Measurements from ENCODE around the gene ENDOG. TPM values are rescaled to one million over a fixed set of nuclear protein-coding genes. Genes with fewer than 3 reads are reported as not detected.
"Not testable (repeated sequence)": the region's sequence is repeated elsewhere in the genome, so short reads cannot be mapped to it uniquely, and the experiment has no call there.

Gene ENDOG
- total RNA-seq, 6 experiments from 2014 or later = 22.4 to 50.1 (median 41.0) TPM

GRCh38 chr9:128858476-128858875 lies 40.2 kb downstream of the ENDOG start:
- H3K9me3 ChIP-seq; H3K4me3 ChIP-seq; ATAC-seq; H3K27me3 ChIP-seq; H3K36me3 ChIP-seq; H3K27ac ChIP-seq; intact Hi-C loops (cut with DNase I): not testable (repeated sequence)
- peaks cover 0 to 21% (median 9%) of the 10 kb centered on the region in 4 donors for H3K4me1 ChIP-seq
- peak in 1 of 3 donors; percentile 1 for DNase-seq
- 98% methylated on average over 7 of the region's 7 CpGs for WGBS (ENCODE audit: insufficient coverage, low coverage, low lambda C conversion rate, missing lambda C conversion rate)

- Histone ChIP-seq H3K4me1 (peaks cover 0 to 33% (median 13%) of the 10 kb centered on the region in 4 donors), H3K27me3 (no peaks in the 10 kb centered on the region), H3K4me3 (no peak overlapping the region), H3K9me3 (no peaks in the 10 kb centered on the region), H3K27ac (no peak overlapping the region), H3K36me3 (no peaks in the 10 kb centered on the region)
- TF ChIP-seq POLR2A (IDR thresholded peaks at IDR 0.05) = no peak
- TF ChIP-seq CTCF (IDR thresholded peaks at IDR 0.05) = no peak
- intact Hi-C loops (cut with DNase I) = no loop called here
- ATAC-seq (no peak), DNase-seq (peak in 1 of 3 donors; percentile 2)
- 93% methylated on average over 5 of the region's 5 CpGs for whole genome bisulfite sequencing (ENCODE audit: insufficient coverage, low coverage, low lambda C conversion rate, missing lambda C conversion rate)
These were observed 42.6 kb downstream of the ENDOG start for GRCh38 chr9:128860937-128861336.

DNA sequence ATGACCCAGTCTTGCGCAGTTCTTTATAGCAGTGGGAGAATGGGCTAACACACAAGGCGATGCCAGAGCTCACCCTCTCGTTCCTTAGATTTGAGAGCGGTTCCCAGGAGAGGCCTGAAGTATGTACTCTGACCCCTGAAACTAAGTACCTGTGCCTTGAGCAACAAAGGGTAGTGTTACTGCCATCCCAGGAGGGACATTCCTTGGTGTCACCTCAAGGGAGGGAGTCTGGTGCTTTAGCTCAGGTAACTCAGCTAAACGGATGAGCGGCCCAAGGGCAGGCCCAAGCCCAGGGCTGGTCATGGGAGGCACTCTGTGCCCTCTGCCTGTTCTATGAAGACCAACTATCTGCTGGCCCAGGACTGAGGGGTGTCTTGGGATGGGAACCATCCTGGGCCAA lies 43.2 kb downstream of the ENDOG start:
- Histone ChIP-seq H3K9me3 (no peaks in the 10 kb centered on the region), H3K27me3 (no peaks in the 10 kb centered on the region), H3K4me1 (peaks cover 0 to 33% (median 12%) of the 10 kb centered on the region in 4 donors), H3K27ac (peak overlapping the region in 1 of 3 donors; percentile 68), H3K36me3 (no peaks in the 10 kb centered on the region), H3K4me3 (no peak overlapping the region)
- no peak for ATAC-seq
- no peak for TF ChIP-seq POLR2A (IDR thresholded peaks at IDR 0.05)
- DNase-seq = peak in 2 of 3 donors; percentile 6 to 23
- WGBS (ENCODE audit: insufficient coverage, low coverage, low lambda C conversion rate, missing lambda C conversion rate) = 98% methylated on average over 4 of the region's 6 CpGs
- intact Hi-C loops (cut with DNase I) = no loop called here

- TF ChIP-seq POLR2A (IDR thresholded peaks at IDR 0.05) (no peak), CTCF (IDR thresholded peaks at IDR 0.05) (no peak)
- DNase-seq (peak; percentile 29 to 66 (median 65)), ATAC-seq (peak; percentile 52 to 64 (median 60))
- 34% methylated on average over 3 of the region's 6 CpGs for WGBS (ENCODE audit: insufficient coverage, low coverage, low lambda C conversion rate, missing lambda C conversion rate)
- Histone ChIP-seq H3K9me3 (no peaks in the 10 kb centered on the region), H3K4me3 (no peak overlapping the region), H3K36me3 (no peaks in the 10 kb centered on the region), H3K27me3 (no peaks in the 10 kb centered on the region), H3K4me1 (peaks cover 0 to 33% (median 10%) of the 10 kb centered on the region in 4 donors), H3K27ac (peak overlapping the region in 1 of 3 donors; percentile 68)
- intact Hi-C loops (cut with DNase I) = no loop called here
These were observed 44.1 kb downstream of the ENDOG start for GRCh38 chr9:128862401-128862851.

DNA sequence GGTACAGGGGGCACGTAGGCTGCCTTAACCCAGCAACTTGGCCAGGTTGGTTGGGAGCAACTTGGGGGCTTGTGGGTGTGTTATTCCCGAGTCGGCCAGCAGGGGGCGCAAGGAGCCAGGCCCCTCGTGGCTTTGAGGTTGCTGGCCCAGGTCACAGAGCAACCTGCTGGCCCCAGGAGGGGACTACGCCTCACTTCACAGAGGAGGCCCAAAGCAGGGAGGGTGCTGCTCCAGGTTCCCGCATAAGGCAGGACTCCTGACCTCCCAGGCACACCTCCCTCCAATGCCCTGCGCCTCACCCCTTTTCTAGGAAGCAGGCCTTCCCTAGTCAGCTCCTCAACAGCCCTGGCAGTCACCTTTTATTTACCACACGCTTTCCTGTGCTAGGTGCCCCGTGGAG lies 45.3 kb downstream of the ENDOG start:
- Histone ChIP-seq H3K9me3 (no peaks in the 10 kb centered on the region), H3K4me3 (no peak overlapping the region), H3K27me3 (no peaks in the 10 kb centered on the region), H3K27ac (peak overlapping the region in 2 of 3 donors; percentile 65 to 68), H3K4me1 (peaks cover 0 to 33% (median 10%) of the 10 kb centered on the region in 4 donors), H3K36me3 (no peaks in the 10 kb centered on the region)
- ATAC-seq (peak; percentile 91 to 94 (median 92)), DNase-seq (peak; percentile 80 to 87 (median 82))
- WGBS (ENCODE audit: insufficient coverage, low coverage, low lambda C conversion rate, missing lambda C conversion rate) = 46% methylated on average over 2 of the region's 10 CpGs
- peak; percentile 96 to 99 (median 98) for TF ChIP-seq CTCF (IDR thresholded peaks at IDR 0.05)
- peak; percentile 23 for TF ChIP-seq POLR2A (IDR thresholded peaks at IDR 0.05)
- intact Hi-C loops (cut with DNase I) = no loop called here
